Nephron progenitor cell (in vitro differentiated cells): ENCODE results near the gene ENTR1.

Source experiments
- DNase-seq: peaks from one replicate; pipeline ENCODE4 v3.0.0; 2021
- H3K27ac Mint-ChIP-seq: 2 replicates; pipeline ENCODE4 v1.8.0; 2021; ENCODE audit warnings: mild to moderate bottlenecking, moderate library complexity, mixed read lengths
- H3K27me3 Mint-ChIP-seq: 2 replicates; pipeline ENCODE4 v1.8.0; 2021; ENCODE audit warnings: mild to moderate bottlenecking, low read depth, mixed read lengths; ENCODE audit not compliant: poor library complexity
- H3K36me3 Mint-ChIP-seq: 2 replicates; pipeline ENCODE4 v1.8.0; 2021; ENCODE audit warnings: low read depth, mixed read lengths
- H3K4me1 Mint-ChIP-seq: 2 replicates; pipeline ENCODE4 v1.8.0; 2021; ENCODE audit warnings: mixed read lengths
- H3K4me3 Mint-ChIP-seq: 2 replicates; pipeline ENCODE4 v1.8.0; 2021; ENCODE audit warnings: mild to moderate bottlenecking, moderate library complexity, mixed read lengths
- H3K9me3 Mint-ChIP-seq: 2 replicates; pipeline ENCODE4 v1.8.0; 2021; ENCODE audit warnings: mild to moderate bottlenecking, moderate library complexity, mixed read lengths
- CTCF ChIP-seq: fragments of 200-600 bp; sonication (generic); IDR thresholded peaks from 2 replicates; pipeline ENCODE4 v1.5.0; 2021; ENCODE audit warnings: antibody characterized with exemption

The ENTR1 gene

GRCh38 chr9:136389396-136389795 is 21.0 kb downstream of the ENTR1 start:
- Mint-ChIP-seq H3K27ac (no peak overlapping the region), H3K36me3 (peaks cover 60% of the 10 kb centered on the region), H3K27me3 (no peaks in the 10 kb centered on the region), H3K9me3 (no peaks in the 10 kb centered on the region), H3K4me3 (no peak overlapping the region), H3K4me1 (no peaks in the 10 kb centered on the region)
- TF ChIP-seq CTCF, result no peak
- DNase-seq, result no peak

GRCh38 chr9:136387217-136387616 is 23.2 kb downstream of the ENTR1 start:
- no peak for TF ChIP-seq CTCF
- H3K27me3 Mint-ChIP-seq, result no peaks in the 10 kb centered on the region
- no peak overlapping the region for H3K4me3 Mint-ChIP-seq
- H3K27ac Mint-ChIP-seq, result no peak overlapping the region
- no peak for DNase-seq
- H3K9me3 Mint-ChIP-seq, result no peaks in the 10 kb centered on the region
- H3K36me3 Mint-ChIP-seq, result peaks cover 62% of the 10 kb centered on the region
- no peaks in the 10 kb centered on the region for H3K4me1 Mint-ChIP-seq

GRCh38 chr9:136386018-136386417 is 24.4 kb downstream of the ENTR1 start:
- H3K4me1 Mint-ChIP-seq, result no peaks in the 10 kb centered on the region
- no peak for DNase-seq
- H3K27ac Mint-ChIP-seq, result no peak overlapping the region
- no peak overlapping the region for H3K4me3 Mint-ChIP-seq
- no peaks in the 10 kb centered on the region for H3K9me3 Mint-ChIP-seq
- peaks cover 51% of the 10 kb centered on the region for H3K36me3 Mint-ChIP-seq
- no peaks in the 10 kb centered on the region for H3K27me3 Mint-ChIP-seq
- no peak for TF ChIP-seq CTCF

GRCh38 chr9:136385015-136385414 is 25.4 kb downstream of the ENTR1 start:
- no peak for TF ChIP-seq CTCF
- Mint-ChIP-seq H3K27ac (no peak overlapping the region), H3K27me3 (no peaks in the 10 kb centered on the region), H3K9me3 (no peaks in the 10 kb centered on the region), H3K4me3 (no peak overlapping the region), H3K4me1 (no peaks in the 10 kb centered on the region), H3K36me3 (peaks cover 45% of the 10 kb centered on the region)
- no peak for DNase-seq

GRCh38 chr9:136383436-136383835 is 27.0 kb downstream of the ENTR1 start:
- Mint-ChIP-seq H3K27me3 (no peaks in the 10 kb centered on the region), H3K4me3 (no peak overlapping the region), H3K9me3 (no peaks in the 10 kb centered on the region), H3K27ac (no peak overlapping the region), H3K4me1 (no peaks in the 10 kb centered on the region), H3K36me3 (peaks cover 30% of the 10 kb centered on the region)
- DNase-seq, result no peak
- TF ChIP-seq CTCF, result no peak

- H3K9me3 Mint-ChIP-seq, result no peaks in the 10 kb centered on the region
- TF ChIP-seq CTCF, result no peak
- no peaks in the 10 kb centered on the region for H3K27me3 Mint-ChIP-seq
- no peak overlapping the region for H3K27ac Mint-ChIP-seq
- H3K4me3 Mint-ChIP-seq, result no peak overlapping the region
- peaks cover 22% of the 10 kb centered on the region for H3K36me3 Mint-ChIP-seq
- no peak for DNase-seq
- H3K4me1 Mint-ChIP-seq, result no peaks in the 10 kb centered on the region
These were observed 28.4 kb downstream of the ENTR1 start for GRCh38 chr9:136381966-136382513.
